ENCODE results near the gene C2orf72.

DNA sequence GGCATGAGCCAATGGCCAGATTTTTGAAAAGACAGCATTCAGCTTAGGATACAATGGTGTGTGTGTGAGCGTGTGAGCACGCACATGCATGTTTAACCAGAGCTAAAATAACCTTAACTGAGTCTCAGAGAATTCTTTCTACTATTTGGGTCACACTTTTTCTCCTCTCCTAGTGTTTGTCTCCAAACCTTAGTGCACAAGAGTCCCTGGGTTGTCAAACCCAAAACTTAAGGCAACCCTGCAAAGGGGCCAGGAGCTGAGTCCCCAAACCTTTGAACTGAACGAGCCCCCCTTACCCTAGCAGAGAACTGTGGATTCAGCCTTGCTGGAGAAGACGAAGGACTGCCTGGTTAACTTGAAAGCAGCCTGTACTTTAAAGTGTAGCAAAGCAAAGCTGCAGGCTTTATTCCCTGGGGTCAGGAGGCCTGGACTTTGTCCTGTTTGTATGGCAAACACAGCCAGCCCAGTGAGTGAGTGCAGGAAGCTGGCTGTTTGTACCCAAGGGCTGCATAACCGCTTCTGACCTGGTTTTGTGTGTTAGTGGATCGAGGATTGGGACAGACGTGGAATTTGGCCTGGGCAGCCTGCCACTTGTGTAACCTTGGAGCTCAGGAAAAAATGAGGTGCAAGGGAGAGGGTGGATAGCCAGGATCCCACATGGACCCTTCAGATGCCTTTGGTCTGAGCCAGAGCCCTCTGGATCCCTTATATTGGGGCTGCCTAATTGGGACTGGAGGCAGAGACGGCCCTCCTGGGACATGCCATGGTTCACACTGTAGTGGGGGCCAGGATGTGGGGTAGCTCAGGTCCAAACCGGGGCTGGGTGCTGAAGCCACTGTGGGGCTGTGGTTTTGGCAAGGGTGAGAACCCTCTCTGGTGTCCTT lies 12.9 kb downstream of the C2orf72 start:
- TF ChIP-seq, protein P1, sequence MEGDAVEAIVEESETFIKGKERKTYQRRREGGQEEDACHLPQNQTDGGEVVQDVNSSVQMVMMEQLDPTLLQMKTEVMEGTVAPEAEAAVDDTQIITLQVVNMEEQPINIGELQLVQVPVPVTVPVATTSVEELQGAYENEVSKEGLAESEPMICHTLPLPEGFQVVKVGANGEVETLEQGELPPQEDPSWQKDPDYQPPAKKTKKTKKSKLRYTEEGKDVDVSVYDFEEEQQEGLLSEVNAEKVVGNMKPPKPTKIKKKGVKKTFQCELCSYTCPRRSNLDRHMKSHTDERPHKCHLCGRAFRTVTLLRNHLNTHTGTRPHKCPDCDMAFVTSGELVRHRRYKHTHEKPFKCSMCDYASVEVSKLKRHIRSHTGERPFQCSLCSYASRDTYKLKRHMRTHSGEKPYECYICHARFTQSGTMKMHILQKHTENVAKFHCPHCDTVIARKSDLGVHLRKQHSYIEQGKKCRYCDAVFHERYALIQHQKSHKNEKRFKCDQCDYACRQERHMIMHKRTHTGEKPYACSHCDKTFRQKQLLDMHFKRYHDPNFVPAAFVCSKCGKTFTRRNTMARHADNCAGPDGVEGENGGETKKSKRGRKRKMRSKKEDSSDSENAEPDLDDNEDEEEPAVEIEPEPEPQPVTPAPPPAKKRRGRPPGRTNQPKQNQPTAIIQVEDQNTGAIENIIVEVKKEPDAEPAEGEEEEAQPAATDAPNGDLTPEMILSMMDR (IDR thresholded peaks at IDR 0.05): no peak
- TF ChIP-seq EP300 (IDR thresholded peaks at IDR 0.05) (no peak), POLR2A (IDR thresholded peaks at IDR 0.05) (no peak), POLR2AphosphoS5 (IDR thresholded peaks at IDR 0.05) (peak in 2 of 3 donors; percentile 64 to 90)

Data from stomach (tissue), 4 donors.